ENCODE measurements around the gene ABLIM1. TPM values are rescaled to one million over a fixed set of nuclear protein-coding genes. Genes with fewer than 3 reads are reported as not detected.

ABLIM1 gene
- total and polyA plus RNA-seq, 8 donors: 13.3 to 44.5 (median 33.3) TPM

DNA sequence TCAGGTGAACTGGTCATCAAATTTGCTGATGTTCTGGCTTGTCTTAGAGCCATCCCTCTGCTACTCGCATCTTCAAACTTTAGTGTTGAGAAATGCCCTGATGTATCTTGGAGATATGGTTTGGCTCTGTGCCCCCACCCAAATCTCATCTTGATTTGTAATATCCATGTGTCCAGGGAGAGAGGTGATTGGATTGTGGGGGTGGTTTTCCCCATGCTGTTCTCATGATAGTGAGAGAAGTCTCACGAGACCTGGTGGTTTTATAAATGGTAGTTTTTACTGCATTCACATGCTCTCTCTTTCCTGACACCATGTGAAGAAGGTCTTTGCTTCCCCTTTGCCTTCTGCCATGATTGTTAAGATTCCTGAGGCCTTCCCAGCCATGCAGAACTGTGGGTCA, 179.8 kb downstream of the ABLIM1 start:
- Histone ChIP-seq H3K36me3 (no peaks in the 10 kb centered on the region), H3K4me3 (no peak overlapping the region), H3K9me3 (no peaks in the 10 kb centered on the region), H3K27me3 (no peaks in the 10 kb centered on the region), H3K27ac (no peak overlapping the region), H3K4me1 (peaks cover 0 to 9% (median 9%) of the 10 kb centered on the region in 3 donors)
- TF ChIP-seq, protein P1, sequence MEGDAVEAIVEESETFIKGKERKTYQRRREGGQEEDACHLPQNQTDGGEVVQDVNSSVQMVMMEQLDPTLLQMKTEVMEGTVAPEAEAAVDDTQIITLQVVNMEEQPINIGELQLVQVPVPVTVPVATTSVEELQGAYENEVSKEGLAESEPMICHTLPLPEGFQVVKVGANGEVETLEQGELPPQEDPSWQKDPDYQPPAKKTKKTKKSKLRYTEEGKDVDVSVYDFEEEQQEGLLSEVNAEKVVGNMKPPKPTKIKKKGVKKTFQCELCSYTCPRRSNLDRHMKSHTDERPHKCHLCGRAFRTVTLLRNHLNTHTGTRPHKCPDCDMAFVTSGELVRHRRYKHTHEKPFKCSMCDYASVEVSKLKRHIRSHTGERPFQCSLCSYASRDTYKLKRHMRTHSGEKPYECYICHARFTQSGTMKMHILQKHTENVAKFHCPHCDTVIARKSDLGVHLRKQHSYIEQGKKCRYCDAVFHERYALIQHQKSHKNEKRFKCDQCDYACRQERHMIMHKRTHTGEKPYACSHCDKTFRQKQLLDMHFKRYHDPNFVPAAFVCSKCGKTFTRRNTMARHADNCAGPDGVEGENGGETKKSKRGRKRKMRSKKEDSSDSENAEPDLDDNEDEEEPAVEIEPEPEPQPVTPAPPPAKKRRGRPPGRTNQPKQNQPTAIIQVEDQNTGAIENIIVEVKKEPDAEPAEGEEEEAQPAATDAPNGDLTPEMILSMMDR (IDR thresholded peaks at IDR 0.05): no peak
- FAIRE-seq (no peak), ATAC-seq (no peak), DNase-seq (no peak)
- 93 to 95% methylated on average over 2 of the region's 2 CpGs for WGBS, 2 donors
- intact Hi-C loops (cut with DNase I): loop anchor here in 2 of 3 donors (5.0 to 10.0 kb wide), 2 partner anchors 69 to 307 kb away; no protein-coding TSS in a partner anchor

DNA sequence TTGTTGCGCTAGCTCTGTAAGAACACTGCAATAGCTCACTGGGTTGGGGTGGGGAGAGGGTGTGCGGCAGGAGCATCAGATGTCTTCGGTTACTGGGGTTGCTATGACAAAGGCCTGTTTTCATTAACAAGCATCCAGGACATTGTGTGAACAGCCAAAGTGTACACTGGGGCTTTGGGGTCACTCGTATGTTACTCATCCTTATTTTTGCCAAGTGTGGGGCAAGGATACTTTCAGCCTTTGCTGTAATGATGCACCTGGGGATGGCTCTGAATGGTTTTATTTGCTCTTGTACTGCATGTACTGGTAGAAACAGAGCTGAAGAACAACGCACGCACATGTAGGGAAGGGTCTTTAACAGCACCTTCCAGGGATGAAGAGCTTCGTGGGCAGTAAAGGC, 180.8 kb downstream of the ABLIM1 start:
- 89 to 96% methylated on average over 7 of the region's 7 CpGs for WGBS, 2 donors
- intact Hi-C loops (cut with DNase I): loop anchor here in 2 of 3 donors (5.0 to 10.0 kb wide), 2 partner anchors 70 to 308 kb away; no protein-coding TSS in a partner anchor
- no peak overlapping the region for H3K27ac ChIP-seq
- TF ChIP-seq, protein P1 (IDR thresholded peaks at IDR 0.05): no peak
- H3K4me3 ChIP-seq: no peak overlapping the region
- ATAC-seq (peak in 1 of 4 donors; percentile 32), FAIRE-seq (no peak), DNase-seq (no peak)
- H3K36me3 ChIP-seq: no peaks in the 10 kb centered on the region
- no peaks in the 10 kb centered on the region for H3K27me3 ChIP-seq
- no peaks in the 10 kb centered on the region for H3K9me3 ChIP-seq
- peaks cover 7 to 17% (median 17%) of the 10 kb centered on the region in 3 donors for H3K4me1 ChIP-seq

DNA sequence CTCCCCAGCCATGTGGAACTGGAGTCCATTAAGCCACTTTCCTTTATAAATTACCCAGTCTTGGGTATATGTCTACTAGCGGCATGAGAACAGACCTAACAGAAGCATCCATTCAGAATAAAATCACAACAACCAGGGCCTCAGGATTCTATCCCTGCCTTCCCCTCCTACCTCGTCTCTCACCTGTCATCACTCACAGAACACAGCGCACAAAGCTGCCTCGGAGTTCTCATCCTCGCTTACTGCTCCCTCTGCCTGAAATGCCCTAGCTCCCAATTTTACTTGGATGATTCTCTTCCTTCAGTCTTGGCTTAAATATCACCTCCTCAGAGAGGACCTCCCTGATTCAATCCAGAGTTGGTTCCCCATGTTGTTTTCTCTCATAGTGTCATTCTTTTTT, 183.1 kb downstream of the ABLIM1 start:
- Histone ChIP-seq H3K27ac (no peak overlapping the region), H3K27me3 (no peaks in the 10 kb centered on the region), H3K36me3 (no peaks in the 10 kb centered on the region), H3K4me3 (no peak overlapping the region), H3K9me3 (no peaks in the 10 kb centered on the region), H3K4me1 (peaks cover 15 to 26% (median 17%) of the 10 kb centered on the region in 3 donors)
- FAIRE-seq (no peak), DNase-seq (no peak), ATAC-seq (no peak)
- TF ChIP-seq, protein P1 (IDR thresholded peaks at IDR 0.05): no peak
- intact Hi-C loops (cut with DNase I): loop anchor here in 2 of 3 donors (5.0 to 10.0 kb wide), 2 partner anchors 72 to 310 kb away; no protein-coding TSS in a partner anchor
- 94 to 97% methylated on average over 5 of the region's 5 CpGs for WGBS, 2 donors

DNA sequence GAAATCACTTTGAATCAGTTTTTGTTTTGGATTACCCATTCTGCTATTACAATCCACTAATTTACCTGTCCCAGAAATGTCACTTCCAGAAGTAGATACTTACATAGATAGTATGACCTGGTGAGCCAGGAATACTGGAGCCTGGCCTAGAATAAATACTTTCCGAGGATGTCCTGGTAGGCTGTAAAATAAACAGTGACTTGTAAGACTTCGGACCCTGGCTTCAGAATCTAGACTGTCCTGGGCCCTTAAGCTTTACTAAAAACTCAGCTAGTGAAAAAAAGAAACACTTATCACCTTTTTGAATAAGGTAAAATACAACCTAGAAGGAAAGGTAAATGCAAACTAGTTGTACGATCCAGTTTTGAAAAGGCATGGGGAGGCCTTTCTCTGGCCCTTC, 184.3 kb downstream of the ABLIM1 start:
- TF ChIP-seq, protein P1 (IDR thresholded peaks at IDR 0.05): no peak
- peaks cover 9 to 17% (median 15%) of the 10 kb centered on the region in 3 donors for H3K4me1 ChIP-seq
- DNase-seq: no peak
- intact Hi-C loops (cut with DNase I): loop anchor here in 2 of 3 donors (10.0 kb wide), 1 partner anchor 311 kb away; no protein-coding TSS in a partner anchor
- no peaks in the 10 kb centered on the region for H3K27me3 ChIP-seq
- no peak for FAIRE-seq
- 61 to 62% methylated on average over 3 of the region's 3 CpGs for WGBS, 2 donors
- H3K27ac ChIP-seq: no peak overlapping the region
- H3K4me3 ChIP-seq: no peak overlapping the region
- no peaks in the 10 kb centered on the region for H3K9me3 ChIP-seq
- H3K36me3 ChIP-seq: no peaks in the 10 kb centered on the region
- no peak for ATAC-seq

DNA sequence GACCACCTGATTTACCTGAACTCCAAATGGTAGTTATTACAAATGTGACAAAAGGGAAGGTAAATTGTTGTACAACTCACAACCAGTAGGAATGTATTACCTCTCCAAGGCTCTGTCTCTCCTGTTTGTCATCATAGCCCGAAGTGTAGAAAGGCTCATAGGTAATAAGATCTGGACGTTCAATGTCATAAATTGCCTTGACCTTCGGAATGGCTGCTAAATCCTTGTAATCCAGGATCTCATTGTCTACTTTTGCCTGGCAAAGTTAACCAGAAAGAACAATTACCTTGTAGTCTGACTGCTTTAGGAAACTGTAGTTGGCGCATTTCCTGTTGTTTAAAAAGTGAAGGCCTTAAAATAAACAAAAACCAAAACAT, 185.2 kb downstream of the ABLIM1 start:
- H3K27me3 ChIP-seq: no peaks in the 10 kb centered on the region
- 58 to 61% methylated on average over 4 of the region's 4 CpGs for WGBS, 2 donors
- no peak overlapping the region for H3K4me3 ChIP-seq
- no peaks in the 10 kb centered on the region for H3K9me3 ChIP-seq
- intact Hi-C loops (cut with DNase I): loop anchor here in 2 of 3 donors (10.0 kb wide), 1 partner anchor 312 kb away; no protein-coding TSS in a partner anchor
- H3K4me1 ChIP-seq: peaks cover 9 to 17% (median 15%) of the 10 kb centered on the region in 3 donors
- TF ChIP-seq, protein P1 (IDR thresholded peaks at IDR 0.05): no peak
- H3K27ac ChIP-seq: peak overlapping the region in 1 of 4 donors; percentile 22
- no peak for DNase-seq
- peak in 1 of 4 donors; percentile 7 for ATAC-seq
- H3K36me3 ChIP-seq: peaks cover 0 to under 1% (median 0%) of the 10 kb centered on the region in 3 donors
- FAIRE-seq: no peak

Data from pancreas (tissue), 10 donors.